Measurements from ENCODE around the gene ETHE1. TPM values are rescaled to one million over a fixed set of nuclear protein-coding genes. Genes with fewer than 3 reads are reported as not detected.

Gene ETHE1
- total RNA-seq, 1 donor from 2014 or later = 16.2 TPM

GRCh38 chr19:43501661-43502418 lies 25.2 kb downstream of the ETHE1 start:
- ATAC-seq (no peak), DNase-seq (no peak)
- intact Hi-C loops (cut with micrococcal nuclease) = no loop called here

- intact Hi-C loops (cut with micrococcal nuclease) = no loop called here
- no peak for ATAC-seq
- no peak for DNase-seq
Observed at GRCh38 chr19:43499042-43499441, 28.0 kb downstream of the ETHE1 start.

GRCh38 chr19:43498233-43498842 lies 28.7 kb downstream of the ETHE1 start:
- DNase-seq (no peak), ATAC-seq (peak; percentile 83)
- intact Hi-C loops (cut with micrococcal nuclease) = no loop called here

- intact Hi-C loops (cut with micrococcal nuclease) = no loop called here
- ATAC-seq = no peak
Observed at GRCh38 chr19:43496960-43497359, 30.0 kb downstream of the ETHE1 start.

GRCh38 chr19:43495082-43495481 lies 31.9 kb downstream of the ETHE1 start:
- DNase-seq (no peak), ATAC-seq (no peak)
- intact Hi-C loops (cut with micrococcal nuclease) = no loop called here

More at GRCh38 chr19:43496960-43497359, 30.0 kb downstream of the ETHE1 start:
- no peak for DNase-seq

- intact Hi-C loops (cut with micrococcal nuclease) = no loop called here
- DNase-seq = no peak
- no peak for ATAC-seq
Observed at GRCh38 chr19:43490759-43491158, 36.2 kb downstream of the ETHE1 start.

- no peak for ATAC-seq
- no peak for DNase-seq
- intact Hi-C loops (cut with micrococcal nuclease) = no loop called here
Observed at GRCh38 chr19:43489979-43490599, 36.9 kb downstream of the ETHE1 start.

GRCh38 chr19:43489310-43489709 lies 37.7 kb downstream of the ETHE1 start:
- intact Hi-C loops (cut with micrococcal nuclease) = no loop called here
- DNase-seq = no peak
- no peak for ATAC-seq

GRCh38 chr19:43488179-43488578 lies 38.8 kb downstream of the ETHE1 start:
- DNase-seq (no peak), ATAC-seq (no peak)
- intact Hi-C loops (cut with micrococcal nuclease) = no loop called here

GRCh38 chr19:43486412-43486811 lies 40.6 kb downstream of the ETHE1 start:
- ATAC-seq = no peak
- intact Hi-C loops (cut with micrococcal nuclease) = no loop called here
- DNase-seq = no peak

GRCh38 chr19:43485951-43486350 lies 41.0 kb downstream of the ETHE1 start:
- intact Hi-C loops (cut with micrococcal nuclease) = no loop called here

GRCh38 chr19:43483281-43483680 lies 43.7 kb downstream of the ETHE1 start:
- intact Hi-C loops (cut with micrococcal nuclease) = no loop called here
- DNase-seq (no peak), ATAC-seq (no peak)

More at GRCh38 chr19:43485951-43486350, 41.0 kb downstream of the ETHE1 start:
- DNase-seq = no peak
- ATAC-seq = no peak

- intact Hi-C loops (cut with micrococcal nuclease) = no loop called here
- ATAC-seq = no peak
Observed at GRCh38 chr19:43482193-43482592, 44.8 kb downstream of the ETHE1 start.

GRCh38 chr19:43481701-43482100 lies 45.3 kb downstream of the ETHE1 start:
- intact Hi-C loops (cut with micrococcal nuclease) = no loop called here
- no peak for ATAC-seq
- DNase-seq = no peak

More at GRCh38 chr19:43482193-43482592, 44.8 kb downstream of the ETHE1 start:
- DNase-seq = no peak

GRCh38 chr19:43480574-43480973 lies 46.4 kb downstream of the ETHE1 start:
- DNase-seq = no peak
- ATAC-seq = no peak
- intact Hi-C loops (cut with micrococcal nuclease) = no loop called here

- ATAC-seq (no peak), DNase-seq (no peak)
- intact Hi-C loops (cut with micrococcal nuclease) = no loop called here
Observed at GRCh38 chr19:43479961-43480561, 46.9 kb downstream of the ETHE1 start.

GRCh38 chr19:43479226-43479625 lies 47.8 kb downstream of the ETHE1 start:
- ATAC-seq = no peak
- intact Hi-C loops (cut with micrococcal nuclease) = no loop called here
- DNase-seq = no peak

- intact Hi-C loops (cut with micrococcal nuclease) = no loop called here
- ATAC-seq = no peak
- no peak for DNase-seq
Observed at GRCh38 chr19:43478323-43478722, 48.7 kb downstream of the ETHE1 start.

GRCh38 chr19:43476606-43477005 lies 50.4 kb downstream of the ETHE1 start:
- intact Hi-C loops (cut with micrococcal nuclease) = no loop called here
- ATAC-seq = no peak

More at GRCh38 chr19:43476606-43477005, 50.4 kb downstream of the ETHE1 start:
- no peak for DNase-seq

Data from left ventricle myocardium superior (tissue), 1 donor.